Breast epithelium (tissue), 4 donors: ENCODE measurements around the gene LY6G6D. TPM values are rescaled to one million over a fixed set of nuclear protein-coding genes. Genes with fewer than 3 reads are reported as not detected.

ENCODE experiments used
- DNase-seq, 2 donors: peaks; one replicate each; pipeline ENCODE4 v3.0.0-alpha.2; 2019; ENCODE audit warnings: low spot score in 2 of 2
- H3K27ac ChIP-seq, 2 donors: fragments of 200-600 bp; sonication (generic) in 1 of 2; one replicate each; pipeline ENCODE4 v1.5.1; 2016 to 2019; ENCODE audit warnings: mild to moderate bottlenecking in 1 of 2
- H3K27me3 ChIP-seq, 2 donors: fragments of 200-600 bp; sonication (generic) in 1 of 2; one replicate each; pipeline versions ENCODE4 v1.5.1 to v1.6.0; 2017 to 2019; ENCODE audit warnings: control low read depth in 1 of 2, mild to moderate bottlenecking in 1 of 2
- H3K36me3 ChIP-seq: fragments of 200-600 bp; one replicate; pipeline ENCODE4 v1.5.1; 2019
- H3K4me1 ChIP-seq, 2 donors: fragments of 200-600 bp; sonication (generic); one replicate each; pipeline ENCODE4 v1.5.1; 2016 to 2019; ENCODE audit warnings: control low read depth in 1 of 2
- H3K4me3 ChIP-seq, 3 donors: fragments of 200-600 bp; sonication (generic); 1 replicate in 2 of 3; 2 replicates in 1 of 3; pipeline ENCODE4 v1.5.1; 2016 to 2019; ENCODE audit warnings: mild to moderate bottlenecking in 3 of 3, moderate library complexity in 2 of 3
- H3K9me3 ChIP-seq, 2 donors: fragments of 200-600 bp; sonication (generic) in 1 of 2; one replicate each; pipeline ENCODE4 v1.5.1; 2016 to 2019; ENCODE audit warnings: control low read depth in 1 of 2
- CTCF ChIP-seq, 3 donors: fragments of 450-650 bp; IDR thresholded peaks; one replicate each; pipeline ENCODE4 v1.5.1; 2016 to 2017; ENCODE audit warnings: antibody characterized with exemption in 3 of 3, mild to moderate bottlenecking in 3 of 3, moderate library complexity in 3 of 3
- POLR2A ChIP-seq: fragments of 450-650 bp; IDR thresholded peaks from one replicate; pipeline ENCODE4 v1.6.1; 2016; ENCODE audit warnings: antibody characterized with exemption, mild to moderate bottlenecking, moderate library complexity
- POLR2AphosphoS5 ChIP-seq, 3 donors: sonication (generic); formaldehyde crosslinking; IDR thresholded peaks; one replicate each; pipeline ENCODE4 v1.6.1; 2017; ENCODE audit warnings: antibody characterized with exemption in 3 of 3
- intact Hi-C: fragments of 100-400 bp; cut with DNase I; formaldehyde crosslinking; loops from one replicate; pipeline ENCODE4 v1.15.1; 2023; ENCODE audit warnings: low total_unique reads
- total RNA-seq, 3 donors: library from RNA; depleted of rRNA; stranded (reverse); fragments of >200 nt; gene quantifications; one replicate each; pipeline ENCODE4 v1.1.0, GENCODE V29; 2016

Gene LY6G6D
- total RNA-seq, 3 donors from 2014 or later, result not detected

- intact Hi-C loops, result loop anchor here (10.0 kb wide), 1 partner anchor 262 kb away; the partner anchor contains the start of genes NELFE and SKIC2
These were observed 22.8 kb upstream of the LY6G6D start for GRCh38 chr6:31692353-31692752.

DNA sequence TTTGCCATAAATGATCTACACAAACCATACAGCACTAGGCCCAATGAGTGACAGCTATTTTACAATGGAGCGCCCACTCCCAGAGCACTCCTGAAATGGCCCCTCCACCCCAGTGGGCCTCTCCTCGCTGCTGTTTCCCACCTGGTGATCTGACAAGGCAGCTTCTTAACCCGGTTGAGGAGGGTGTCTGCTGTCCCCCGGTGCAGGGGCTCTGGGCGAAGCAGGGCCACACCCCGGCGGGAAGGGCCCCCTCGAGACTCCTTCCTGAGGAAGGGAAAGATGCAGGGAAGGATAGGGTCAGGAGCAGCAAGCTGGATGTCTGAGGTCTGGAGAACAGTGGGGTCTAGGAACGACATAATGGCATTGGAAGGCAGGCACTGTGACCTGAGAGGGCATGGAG, 22.3 kb upstream of the LY6G6D start:
- H3K9me3 ChIP-seq, result no peaks in the 10 kb centered on the region
- H3K4me3 ChIP-seq, result no peak overlapping the region
- H3K27me3 ChIP-seq, result no peaks in the 10 kb centered on the region
- no peak for DNase-seq
- no peak for TF ChIP-seq POLR2AphosphoS5 (IDR thresholded peaks at IDR 0.05)
- no peak for TF ChIP-seq CTCF (IDR thresholded peaks at IDR 0.05)
- no peak for TF ChIP-seq POLR2A
- no peaks in the 10 kb centered on the region for H3K4me1 ChIP-seq
- intact Hi-C loops, result loop anchor here (10.0 kb wide), 1 partner anchor 262 kb away; the partner anchor contains the start of genes NELFE and SKIC2
- H3K36me3 ChIP-seq, result no peaks in the 10 kb centered on the region
- no peak overlapping the region for H3K27ac ChIP-seq

More at GRCh38 chr6:31692353-31692752, 22.8 kb upstream of the LY6G6D start:
- TF ChIP-seq POLR2A, result no peak
- no peak for DNase-seq
- H3K27me3 ChIP-seq, result no peaks in the 10 kb centered on the region
- H3K4me3 ChIP-seq, result no peak overlapping the region
- H3K9me3 ChIP-seq, result no peaks in the 10 kb centered on the region
- H3K36me3 ChIP-seq, result peaks cover 1% of the 10 kb centered on the region
- no peak overlapping the region for H3K27ac ChIP-seq
- no peaks in the 10 kb centered on the region for H3K4me1 ChIP-seq

DNA sequence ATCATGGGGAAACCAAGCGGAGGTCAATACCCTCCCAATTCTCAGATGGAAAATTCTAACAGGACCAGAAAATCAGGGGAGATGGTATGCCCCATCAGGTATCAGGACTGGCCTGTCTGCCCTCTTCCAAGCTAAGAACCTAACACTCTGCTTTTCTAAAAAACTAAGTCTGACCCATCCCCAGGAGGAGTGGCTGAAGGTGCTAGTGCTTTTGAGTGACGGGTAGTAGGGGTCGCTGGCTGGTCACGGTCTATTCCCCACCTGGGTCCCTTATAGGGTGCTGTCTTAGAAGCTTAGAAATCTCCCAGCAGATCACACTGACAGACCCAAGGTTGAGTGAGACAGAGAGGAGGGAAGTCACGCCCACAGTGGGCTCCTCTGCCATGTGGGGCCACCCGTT, 21.6 kb upstream of the LY6G6D start:
- intact Hi-C loops, result loop anchor here (10.0 kb wide), 1 partner anchor 261 kb away; the partner anchor contains the start of genes NELFE and SKIC2
- TF ChIP-seq POLR2AphosphoS5 (IDR thresholded peaks at IDR 0.05), result no peak
- TF ChIP-seq CTCF (IDR thresholded peaks at IDR 0.05), result no peak
- no peak for TF ChIP-seq POLR2A
- no peak for DNase-seq
- H3K27ac ChIP-seq, result no peak overlapping the region
- H3K27me3 ChIP-seq, result no peaks in the 10 kb centered on the region
- no peaks in the 10 kb centered on the region for H3K9me3 ChIP-seq
- H3K4me1 ChIP-seq, result no peaks in the 10 kb centered on the region
- no peaks in the 10 kb centered on the region for H3K36me3 ChIP-seq
- no peak overlapping the region for H3K4me3 ChIP-seq

DNA sequence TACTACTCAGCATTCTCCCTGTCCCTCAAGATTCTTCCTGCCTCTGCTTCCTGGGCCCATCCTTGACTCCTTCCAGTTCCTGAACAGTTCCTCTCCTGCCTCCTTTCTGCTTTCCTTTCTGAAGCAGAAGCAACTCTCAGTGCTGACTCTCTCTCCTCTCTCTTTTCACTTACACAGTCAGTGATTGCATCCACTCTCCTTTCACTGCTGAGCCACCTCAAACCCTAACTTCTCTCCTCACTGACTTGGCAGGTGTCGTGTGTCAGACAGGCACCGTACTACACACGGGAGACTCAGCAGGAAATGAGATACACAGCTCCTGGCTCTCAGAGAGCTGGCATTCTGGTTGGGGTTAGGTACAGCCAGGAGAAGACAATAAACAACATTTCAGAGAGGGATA, 17.6 kb upstream of the LY6G6D start:
- Histone ChIP-seq H3K4me1 (peaks cover 4 to 11% of the 10 kb centered on the region in 2 donors), H3K36me3 (no peaks in the 10 kb centered on the region), H3K27ac (peak overlapping the region in 1 of 2 donors; percentile 1), H3K9me3 (no peaks in the 10 kb centered on the region), H3K27me3 (no peaks in the 10 kb centered on the region), H3K4me3 (no peak overlapping the region)
- TF ChIP-seq POLR2A (no peak), CTCF (IDR thresholded peaks at IDR 0.05) (no peak), POLR2AphosphoS5 (IDR thresholded peaks at IDR 0.05) (no peak)
- intact Hi-C loops, result loop anchor here (10.0 kb wide), 1 partner anchor 257 kb away; the partner anchor contains the start of genes NELFE and SKIC2
- no peak for DNase-seq

GRCh38 chr6:31700740-31701401, 14.3 kb upstream of the LY6G6D start:
- Histone ChIP-seq H3K9me3 (no peaks in the 10 kb centered on the region), H3K27me3 (no peaks in the 10 kb centered on the region), H3K36me3 (no peaks in the 10 kb centered on the region), H3K4me3 (peak overlapping the region in 1 of 3 donors; percentile 90), H3K27ac (no peak overlapping the region), H3K4me1 (peaks cover 4 to 17% of the 10 kb centered on the region in 2 donors)
- DNase-seq, result no peak
- intact Hi-C loops, result loop anchor here (10.0 kb wide), 1 partner anchor 64 kb away; the partner anchor contains the start of gene SAPCD1
- TF ChIP-seq POLR2AphosphoS5 (IDR thresholded peaks at IDR 0.05), result no peak
- TF ChIP-seq CTCF (IDR thresholded peaks at IDR 0.05), result no peak
- TF ChIP-seq POLR2A, result no peak
